OCI-LY7 (cell line): ENCODE results near the gene ZNF536. TPM values are rescaled to one million over a fixed set of nuclear protein-coding genes. Genes with fewer than 3 reads are reported as not detected.

ENCODE experiments used
- BruUV-seq: library from RNA; stranded (reverse); fragments of 400-500 nt; replicated peaks from 2 replicates; lab custom pipeline; 2021; lab: Mats Ljungman, UMichigan
- CTCF ChIA-PET: fragments of 300-600 bp; sonication (Branson Sonifier 250); formaldehyde crosslinking; loops from one replicate; lab custom pipeline; 2022; ENCODE audit warnings: antibody characterized with exemption; ENCODE audit not compliant: unreplicated experiment; lab: Charles Lee
- POLR2A ChIA-PET: fragments of 300-600 bp; sonication (Branson Sonifier 250); formaldehyde crosslinking; loops from one replicate; lab custom pipeline; 2022; ENCODE audit warnings: antibody characterized with exemption; lab: Charles Lee
- DNase-seq: peaks from one replicate; pipeline ENCODE4 v3.0.0-alpha.2; 2015; ENCODE audit warnings: low spot score
- H2AFZ ChIP-seq: fragments of 200-600 bp; sonication (generic), shearing (Covaris generic); 2 replicates; pipeline ENCODE4 v1.6.1; 2014; ENCODE audit warnings: mild to moderate bottlenecking, antibody characterized with exemption, low read length, moderate library complexity
- H3K27ac ChIP-seq: fragments of 200-600 bp; sonication (generic); 2 replicates; pipeline ENCODE4 v1.5.1; 2014; ENCODE audit warnings: mixed run types, low read depth, mild to moderate bottlenecking, moderate library complexity, low read length, inconsistent platforms; ENCODE audit not compliant: poor library complexity, severe bottlenecking
- H3K36me3 ChIP-seq: fragments of 200-600 bp; sonication (generic); 2 replicates; pipeline ENCODE4 v1.6.1; 2014; ENCODE audit warnings: mild to moderate bottlenecking, antibody characterized with exemption, low read length, moderate library complexity, mixed read lengths; ENCODE audit not compliant: insufficient read depth
- H3K4me1 ChIP-seq: fragments of 200-600 bp; sonication (generic); 2 replicates; pipeline ENCODE4 v1.5.1; 2014; ENCODE audit warnings: mild to moderate bottlenecking, low read length; ENCODE audit not compliant: insufficient read depth, poor library complexity, severe bottlenecking
- H3K4me2 ChIP-seq: fragments of 200-600 bp; sonication (generic); 2 replicates; pipeline ENCODE4 v1.6.1; 2014; ENCODE audit warnings: mild to moderate bottlenecking, low read length
- H3K4me3 ChIP-seq: fragments of 200-600 bp; sonication (generic); 2 replicates; pipeline ENCODE4 v1.5.1; 2014; ENCODE audit warnings: mild to moderate bottlenecking, low read depth, low read length; ENCODE audit not compliant: poor library complexity, severe bottlenecking
- H3K79me2 ChIP-seq: fragments of 200-600 bp; sonication (generic); 2 replicates; pipeline ENCODE4 v1.6.1; 2016; ENCODE audit warnings: low read depth, mild to moderate bottlenecking, low read length, moderate library complexity, mixed read lengths; ENCODE audit not compliant: insufficient read depth
- H3K9me2 ChIP-seq: fragments of 200-600 bp; sonication (generic); 2 replicates; pipeline ENCODE4 v1.6.1; 2016; ENCODE audit warnings: mild to moderate bottlenecking, low read length, mixed read lengths; ENCODE audit not compliant: insufficient read depth
- H3K9me3 ChIP-seq: fragments of 200-600 bp; sonication (generic); 2 replicates; pipeline ENCODE4 v1.6.1; 2014; ENCODE audit warnings: mild to moderate bottlenecking, mixed run types, low read length, mixed read lengths
- H4K20me1 ChIP-seq: fragments of 200-600 bp; sonication (generic); 2 replicates; pipeline ENCODE4 v1.6.1; 2014; ENCODE audit warnings: mild to moderate bottlenecking, antibody characterized with exemption, low read length, moderate library complexity, mixed read lengths; ENCODE audit not compliant: insufficient read depth
- CTCF ChIP-seq: fragments of 200-600 bp; sonication (generic); conservative IDR thresholded peaks from 2 replicates; pipeline ENCODE4 v1.5.1; 2014; ENCODE audit warnings: mild to moderate bottlenecking, antibody characterized with exemption, low read length, moderate library complexity, mixed read lengths
- EZH2phosphoT487 ChIP-seq: fragments of 200-600 bp; sonication (generic); IDR thresholded peaks from 2 replicates; pipeline ENCODE4 v1.6.1; 2018; ENCODE audit warnings: low read depth, borderline replicate concordance, mild to moderate bottlenecking, mixed run types, antibody characterized with exemption, low read length, moderate library complexity, mixed read lengths
- intact Hi-C: fragments of 100-400 bp; cut with micrococcal nuclease; formaldehyde crosslinking; loops from one replicate; pipeline ENCODE4 v1.10.0; 2022; ENCODE audit not compliant: unreplicated experiment
- total RNA-seq, 2 experiments: library from RNA; depleted of rRNA in 1 of 2; stranded (reverse); fragments of >200 nt in 1 of 2; shearing (Covaris generic) in 1 of 2; gene quantifications; 2 replicates each; pipeline ENCODE4 v1.2.3, GENCODE V29; 2014 to 2022

Gene ZNF536
- total RNA-seq, 2 experiments from 2014 or later = 0.06 to 0.30 TPM

GRCh38 chr19:30341611-30342201 is 30.5 kb upstream of the ZNF536 start:
- H3K4me1 ChIP-seq = no peaks in the 10 kb centered on the region
- H3K36me3 ChIP-seq = no peaks in the 10 kb centered on the region
- intact Hi-C loops = no loop called here
- H3K4me3 ChIP-seq = no peak overlapping the region
- H3K9me3 ChIP-seq = no peaks in the 10 kb centered on the region
- no peak overlapping the region for H3K27ac ChIP-seq
- BruUV-seq = no TSS peak
- no peak overlapping the region for H3K4me2 ChIP-seq
- CTCF ChIA-PET = no interaction called here
- no peak for TF ChIP-seq EZH2phosphoT487
- POLR2A ChIA-PET = no interaction called here
- no peaks in the 10 kb centered on the region for H4K20me1 ChIP-seq
- H3K9me2 ChIP-seq = no peaks in the 10 kb centered on the region
- H3K79me2 ChIP-seq = no peaks in the 10 kb centered on the region
- no peak overlapping the region for H2AFZ ChIP-seq
- DNase-seq = no peak

GRCh38 chr19:30342901-30343300 is 29.3 kb upstream of the ZNF536 start:
- ChIA-PET POLR2A (interaction anchor here (0.6 to 1.2 kb wide), 2 partner anchors 14 to 409 kb away, joined by 3 read pairs; no protein-coding TSS in a partner anchor), CTCF (no interaction called here)
- Histone ChIP-seq H3K9me2 (no peaks in the 10 kb centered on the region), H3K4me1 (no peaks in the 10 kb centered on the region), H4K20me1 (no peaks in the 10 kb centered on the region), H3K36me3 (no peaks in the 10 kb centered on the region), H3K27ac (no peak overlapping the region), H3K4me3 (no peak overlapping the region), H3K9me3 (no peaks in the 10 kb centered on the region), H3K4me2 (no peak overlapping the region), H2AFZ (no peak overlapping the region), H3K79me2 (no peaks in the 10 kb centered on the region)
- TF ChIP-seq EZH2phosphoT487 = no peak
- no peak for TF ChIP-seq CTCF
- intact Hi-C loops = no loop called here
- no TSS peak for BruUV-seq
- DNase-seq = no peak

GRCh38 chr19:30344446-30345425 is 27.4 kb upstream of the ZNF536 start:
- ChIA-PET POLR2A (interaction anchor here (0.7 kb wide), 1 partner anchor 322 kb away, joined by 3 read pairs; no protein-coding TSS in a partner anchor), CTCF (no interaction called here)
- Histone ChIP-seq H3K79me2 (no peaks in the 10 kb centered on the region), H3K9me2 (no peaks in the 10 kb centered on the region), H2AFZ (no peak overlapping the region), H4K20me1 (no peaks in the 10 kb centered on the region), H3K4me2 (no peak overlapping the region), H3K4me1 (no peaks in the 10 kb centered on the region), H3K36me3 (no peaks in the 10 kb centered on the region), H3K27ac (no peak overlapping the region), H3K4me3 (no peak overlapping the region), H3K9me3 (no peaks in the 10 kb centered on the region)
- intact Hi-C loops = no loop called here
- no peak for DNase-seq
- TF ChIP-seq CTCF (no peak), EZH2phosphoT487 (no peak)
- BruUV-seq = no TSS peak
